Body of pancreas (tissue), 4 donors: ENCODE data around the gene AGPAT3. TPM values are rescaled to one million over a fixed set of nuclear protein-coding genes. Genes with fewer than 3 reads are reported as not detected.

ENCODE experiments used
- ATAC-seq: fragments of 150-250 bp; one replicate; pipeline ENCODE4 v1.9.1; 2016
- DNase-seq, 4 donors: peaks; one replicate each; pipeline ENCODE4 v3.0.0-alpha.2; 2019
- H3K27ac ChIP-seq, 4 donors: fragments of 200-600 bp; sonication (generic); 1 replicate in 3 of 4; 2 replicates in 1 of 4; pipeline versions ENCODE4 v1.5.1 to v1.6.1; 2016 to 2019; ENCODE audit warnings: mild to moderate bottlenecking in 1 of 4, mixed read lengths in 1 of 4, moderate library complexity in 1 of 4
- H3K27me3 ChIP-seq, 2 donors: fragments of 200-600 bp; sonication (generic); one replicate each; pipeline ENCODE4 v1.6.0; 2016; ENCODE audit warnings: mild to moderate bottlenecking in 1 of 2
- H3K36me3 ChIP-seq, 2 donors: fragments of 200-600 bp; sonication (generic); replicated peaks in 1 of 2; 2 replicates each; pipeline ENCODE4 v1.5.1; 2016; ENCODE audit warnings: low read depth in 2 of 2; ENCODE audit not compliant: insufficient read depth in 1 of 2
- H3K4me1 ChIP-seq: fragments of 200-600 bp; sonication (generic); one replicate; pipeline ENCODE4 v1.6.0; 2016
- H3K4me3 ChIP-seq, 2 donors: fragments of 200-600 bp; sonication (generic); 1 replicate in 1 of 2; 2 replicates in 1 of 2; pipeline ENCODE4 v1.5.1; 2016 to 2019
- H3K9me3 ChIP-seq, 3 donors: fragments of 200-600 bp; sonication (generic); 1 replicate in 2 of 3; 2 replicates in 1 of 3; pipeline ENCODE4 v1.5.1; 2016
- CTCF ChIP-seq, 7 experiments: fragments of 450-650 bp in 4 of 7; fragments of 200-600 bp in 3 of 7; sonication (generic) in 3 of 7; IDR thresholded peaks; one replicate each; pipeline ENCODE4 v1.5.1; 2016 to 2019; ENCODE audit warnings: antibody characterized with exemption in 7 of 7
- POLR2A ChIP-seq, 3 donors: fragments of 450-650 bp; IDR thresholded peaks; one replicate each; pipeline ENCODE4 v1.6.1; 2016; ENCODE audit warnings: antibody characterized with exemption in 3 of 3, mild to moderate bottlenecking in 2 of 3
- WGBS, 2 donors: methylation state at CpG; one replicate each; pipeline ENCODE4 v1.1.5; 2017; 5-methylcytosine and 5-hydroxymethylcytosine counted together
- intact Hi-C: fragments of 100-400 bp; cut with DNase I; formaldehyde crosslinking; loops from one replicate; pipeline ENCODE4 v1.15.1; 2023
- total RNA-seq, 2 donors: library from RNA; depleted of rRNA; stranded (reverse); fragments of >200 nt; gene quantifications; one replicate each; pipeline ENCODE4 v1.1.0, GENCODE V29; 2016

AGPAT3 gene
- total RNA-seq, 2 donors from 2014 or later = 21.8 to 39.2 TPM

GRCh38 chr21:43966946-43967512, 102.0 kb downstream of the AGPAT3 start:
- peaks cover 0 to 7% of the 10 kb centered on the region in 2 donors for H3K36me3 ChIP-seq
- WGBS, 2 donors = 88 to 90% methylated on average over 18 of the region's 18 CpGs
- intact Hi-C loops = no loop called here

GRCh38 chr21:43967981-43968380, 103.0 kb downstream of the AGPAT3 start:
- no peak for TF ChIP-seq POLR2A (IDR thresholded peaks at IDR 0.05)
- TF ChIP-seq CTCF (IDR thresholded peaks at IDR 0.05) = no peak
- intact Hi-C loops = no loop called here
- no peaks in the 10 kb centered on the region for H3K4me1 ChIP-seq
- WGBS, 2 donors = 93 to 99% methylated on average over 5 to 13 of the region's 15 CpGs
- DNase-seq (no peak), ATAC-seq (no peak)
- H3K36me3 ChIP-seq = peaks cover 0 to 7% of the 10 kb centered on the region in 2 donors
- H3K27me3 ChIP-seq = no peaks in the 10 kb centered on the region
- H3K27ac ChIP-seq = no peak overlapping the region
- H3K9me3 ChIP-seq = no peaks in the 10 kb centered on the region
- H3K4me3 ChIP-seq = no peak overlapping the region

More at GRCh38 chr21:43966946-43967512, 102.0 kb downstream of the AGPAT3 start:
- Histone ChIP-seq H3K27me3 (no peaks in the 10 kb centered on the region), H3K4me3 (no peak overlapping the region), H3K27ac (no peak overlapping the region), H3K4me1 (no peaks in the 10 kb centered on the region), H3K9me3 (no peaks in the 10 kb centered on the region)
- no peak for ATAC-seq
- DNase-seq = no peak
- TF ChIP-seq CTCF (IDR thresholded peaks at IDR 0.05) (no peak), POLR2A (IDR thresholded peaks at IDR 0.05) (no peak)

- no peak overlapping the region for H3K27ac ChIP-seq
- ATAC-seq (no peak), DNase-seq (no peak)
- intact Hi-C loops = no loop called here
- H3K4me1 ChIP-seq = no peaks in the 10 kb centered on the region
- H3K4me3 ChIP-seq = no peak overlapping the region
- no peaks in the 10 kb centered on the region for H3K9me3 ChIP-seq
- H3K36me3 ChIP-seq = peaks cover 0 to 7% of the 10 kb centered on the region in 2 donors
- TF ChIP-seq CTCF (IDR thresholded peaks at IDR 0.05) (no peak), POLR2A (IDR thresholded peaks at IDR 0.05) (no peak)
- no peaks in the 10 kb centered on the region for H3K27me3 ChIP-seq
- 92 to 95% methylated on average over 15 to 19 of the region's 19 CpGs for WGBS, 2 donors
Observed at GRCh38 chr21:43968410-43969114, 103.5 kb downstream of the AGPAT3 start.

- TF ChIP-seq POLR2A (IDR thresholded peaks at IDR 0.05) (no peak), CTCF (IDR thresholded peaks at IDR 0.05) (no peak)
- no peak for ATAC-seq
- Histone ChIP-seq H3K9me3 (no peaks in the 10 kb centered on the region), H3K27me3 (no peaks in the 10 kb centered on the region), H3K36me3 (peaks cover 0 to 7% of the 10 kb centered on the region in 2 donors), H3K4me3 (no peak overlapping the region), H3K4me1 (no peaks in the 10 kb centered on the region), H3K27ac (no peak overlapping the region)
- intact Hi-C loops = no loop called here
- WGBS, 2 donors = 93 to 100% methylated on average over 2 to 14 of the region's 17 CpGs
- no peak for DNase-seq
Observed at GRCh38 chr21:43969115-43969444, 104.1 kb downstream of the AGPAT3 start.

- no peak overlapping the region for H3K4me3 ChIP-seq
- intact Hi-C loops = no loop called here
- H3K9me3 ChIP-seq = no peaks in the 10 kb centered on the region
- H3K36me3 ChIP-seq = peaks cover 0 to 7% of the 10 kb centered on the region in 2 donors
- TF ChIP-seq POLR2A (IDR thresholded peaks at IDR 0.05) = no peak
- TF ChIP-seq CTCF (IDR thresholded peaks at IDR 0.05) = no peak
- no peak for DNase-seq
- WGBS, 2 donors = 95 to 97% methylated on average over 10 to 18 of the region's 18 CpGs
- no peak overlapping the region for H3K27ac ChIP-seq
- H3K27me3 ChIP-seq = no peaks in the 10 kb centered on the region
- no peak for ATAC-seq
- no peaks in the 10 kb centered on the region for H3K4me1 ChIP-seq
Observed at GRCh38 chr21:43970551-43970950, 105.5 kb downstream of the AGPAT3 start.
